Endometrial microvascular endothelial cells (primary cell): ENCODE measurements around the gene CACNA1I. TPM values are rescaled to one million over a fixed set of nuclear protein-coding genes. Genes with fewer than 3 reads are reported as not detected.
"Not testable (repeated sequence)": the region's sequence is repeated elsewhere in the genome, so short reads cannot be mapped to it uniquely, and the experiment has no call there.

ENCODE experiments used
- in situ Hi-C: cut with HindIII; loops from 2 replicates; pipeline ENCODE4 v1.10.0; 2017; ENCODE audit warnings: low sequenced_read_pairs, low pct_unique_long_range_greater_than_20kb; ENCODE audit errors: inconsistent ontology term
- total RNA-seq: library from RNA; depleted of rRNA; stranded (reverse); fragments of >200 nt; gene quantifications from one replicate; pipeline ENCODE4 v1.2.3, GENCODE V29; 2015; ENCODE audit errors: inconsistent ontology term

The CACNA1I gene
- total RNA-seq, 1 donor from 2014 or later, result not detected

DNA sequence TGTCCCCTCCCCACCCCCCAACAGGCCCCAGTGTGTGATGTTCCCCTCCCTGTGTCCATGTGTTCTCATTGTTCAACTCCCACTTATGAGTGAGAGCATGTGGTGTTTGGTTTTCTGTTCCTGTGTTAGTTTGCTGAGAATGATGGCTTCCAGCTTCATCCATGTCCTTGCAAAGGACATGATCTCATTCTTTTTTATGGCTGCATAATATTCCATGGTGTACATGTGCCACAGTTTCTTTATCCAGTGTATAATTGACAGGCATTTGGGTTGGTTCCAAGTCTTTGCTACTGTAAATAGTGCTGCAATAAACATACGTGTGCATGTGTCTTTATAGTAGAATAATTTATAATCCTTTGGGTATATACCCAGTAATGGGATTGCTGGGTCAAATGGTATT lies 163.5 kb downstream of the CACNA1I start:
- in situ Hi-C loops, result not testable (repeated sequence)

DNA sequence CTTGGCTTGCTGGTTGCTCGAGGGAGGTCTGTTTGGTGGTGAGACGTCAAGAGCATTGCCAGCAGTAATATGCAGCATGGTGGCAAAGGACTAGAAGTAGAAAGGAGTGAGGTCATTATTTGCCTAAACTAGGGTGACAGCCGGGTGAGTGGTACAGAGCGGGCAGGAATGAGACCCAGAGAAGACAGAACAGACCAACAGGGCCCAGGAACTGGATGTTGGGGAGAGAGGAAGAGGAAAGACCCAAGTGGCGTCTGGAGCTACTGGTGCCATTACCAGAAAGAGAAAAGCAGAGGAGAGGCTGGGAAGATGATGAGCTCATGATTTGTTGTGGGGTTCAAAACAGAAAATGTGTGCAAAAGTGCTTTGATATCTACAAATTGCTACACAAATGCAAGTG lies 164.3 kb downstream of the CACNA1I start:
- in situ Hi-C loops, result no loop called here

- in situ Hi-C loops, result no loop called here
These were observed 165.2 kb downstream of the CACNA1I start for GRCh38 chr22:39735776-39736175.

DNA sequence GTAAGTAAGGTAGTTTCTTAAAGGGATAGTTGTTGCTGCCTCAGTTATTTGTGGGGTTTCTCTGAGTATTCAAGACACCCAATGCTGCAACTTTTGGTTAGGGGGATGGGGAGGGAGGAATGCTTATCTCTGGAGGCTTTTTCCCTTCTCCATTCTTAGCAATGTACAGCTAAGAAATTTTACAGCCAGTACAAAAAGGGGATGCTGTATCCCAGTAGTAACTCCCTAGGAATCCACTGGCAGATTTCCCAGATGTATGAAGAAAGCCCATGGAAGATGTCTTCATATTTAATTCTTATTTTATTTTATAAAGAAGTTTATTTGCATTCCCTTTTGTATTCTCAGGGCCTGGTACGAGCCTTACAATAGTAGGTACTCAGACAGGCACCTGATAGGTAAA lies 168.2 kb downstream of the CACNA1I start:
- in situ Hi-C loops, result no loop called here

Other genes starting within 250 kb of the CACNA1I start
- 0.19 TPM for gene SYNGR1, start 220.8 kb upstream of the CACNA1I start, total RNA-seq
- gene TAB1, start 171.0 kb upstream of the CACNA1I start, total RNA-seq, result 14.5 TPM
- not detected for gene MGAT3, start 113.7 kb upstream of the CACNA1I start, total RNA-seq
- gene MIEF1, start 68.5 kb upstream of the CACNA1I start, total RNA-seq, result 36.1 TPM
- 209 TPM for gene ATF4, start 50.2 kb upstream of the CACNA1I start, total RNA-seq
- gene RPS19BP1, start 38.0 kb upstream of the CACNA1I start, total RNA-seq, result 107 TPM